H1 (cell line): ENCODE measurements around the gene LIPC. TPM values are rescaled to one million over a fixed set of nuclear protein-coding genes. Genes with fewer than 3 reads are reported as not detected.

Experiments used
- CTCF ChIA-PET: fragments of 300-600 bp; sonication (Branson Sonifier 250); formaldehyde crosslinking; loops from one replicate; lab custom pipeline; 2021; ENCODE audit not compliant: partially characterized antibody; lab: Charles Lee
- POLR2A ChIA-PET: fragments of 300-600 bp; sonication (Branson Sonifier 250); formaldehyde crosslinking; loops from one replicate; lab custom pipeline; 2021; ENCODE audit warnings: inconsistent platforms; ENCODE audit not compliant: partially characterized antibody; lab: Charles Lee
- DNase-seq, 2 experiments: peaks; one replicate each; pipeline versions ENCODE4 v3.0.0 to v3.0.0-alpha.2; 2010 to 2022; ENCODE audit warnings: low spot score in 2 of 2, low read depth in 1 of 2, mixed read lengths in 1 of 2
- FAIRE-seq: peaks from 2 replicates; lab custom pipeline; 2011; peaks lifted over from hg19 to GRCh38; lab: Jason Lieb, UNC
- H2AFZ ChIP-seq: 2 replicates; pipeline ENCODE4 v1.8.1; 2012; ENCODE audit warnings: low read length, inconsistent platforms
- H2AK5ac ChIP-seq: 2 replicates; pipeline ENCODE4 v1.6.1; 2013; ENCODE audit warnings: low read depth, low read length
- H2BK120ac ChIP-seq: replicated peaks from 2 replicates; pipeline ENCODE3; 2013; ENCODE audit warnings: low read depth, low read length, inconsistent platforms
- H2BK12ac ChIP-seq: 2 replicates; pipeline ENCODE4 v1.6.1; 2013; ENCODE audit warnings: low read depth, low read length
- H2BK15ac ChIP-seq: 2 replicates; pipeline ENCODE4 v1.6.1; 2013; ENCODE audit warnings: low read length
- H2BK20ac ChIP-seq: 2 replicates; pipeline ENCODE4 v1.6.1; 2013; ENCODE audit warnings: low read length
- H2BK5ac ChIP-seq: 2 replicates; pipeline ENCODE4 v1.6.1; 2013; ENCODE audit warnings: low read depth, low read length
- H3K14ac ChIP-seq: 2 replicates; pipeline ENCODE4 v1.6.1; 2013; ENCODE audit warnings: inconsistent platforms; ENCODE audit not compliant: insufficient read length
- H3K18ac ChIP-seq: 2 replicates; pipeline ENCODE4 v1.6.1; 2013; ENCODE audit warnings: low read length; ENCODE audit errors: extremely low read depth
- H3K23ac ChIP-seq: 2 replicates; pipeline ENCODE4 v1.6.1; 2013; ENCODE audit warnings: inconsistent platforms; ENCODE audit not compliant: insufficient read length
- H3K23me2 ChIP-seq: 2 replicates; pipeline ENCODE4 v1.6.1; 2013; ENCODE audit warnings: low read depth, low read length
- H3K27ac ChIP-seq: 2 replicates; pipeline ENCODE4 v1.6.1; 2011; ENCODE audit warnings: low read depth, low read length, inconsistent platforms
- H3K27me3 ChIP-seq, 4 experiments: replicated peaks in 1 of 4; 1 replicate in 1 of 4; 2 replicates in 3 of 4; pipeline versions ENCODE4 v1.6.1 to v1.8.1; 2011 to 2013; ENCODE audit warnings: low read length in 3 of 4, mild to moderate bottlenecking in 3 of 4, inconsistent platforms in 2 of 4, mixed read lengths in 2 of 4, moderate library complexity in 1 of 4; ENCODE audit not compliant: control insufficient read depth in 3 of 4, insufficient read depth in 3 of 4; ENCODE audit errors: extremely low read depth in 1 of 4
- H3K36me3 ChIP-seq, 4 experiments: 2 replicates each; pipeline versions ENCODE4 v1.6.1 to v1.8.1; 2011 to 2013; ENCODE audit warnings: mild to moderate bottlenecking in 4 of 4, low read length in 3 of 4, moderate library complexity in 2 of 4, control low read depth in 1 of 4, inconsistent platforms in 1 of 4; ENCODE audit not compliant: insufficient read depth in 4 of 4, control insufficient read depth in 2 of 4
- H3K4ac ChIP-seq: replicated peaks from 2 replicates; pipeline ENCODE3; 2013; ENCODE audit warnings: low read length, low read depth, mixed read lengths, inconsistent platforms; ENCODE audit not compliant: insufficient read length
- H3K4me1 ChIP-seq, 4 experiments: replicated peaks in 1 of 4; 1 replicate in 1 of 4; 2 replicates in 3 of 4; pipeline versions ENCODE4 v1.6.1 to v1.8.1; 2011 to 2013; ENCODE audit warnings: low read length in 3 of 4, inconsistent platforms in 2 of 4, mixed read lengths in 1 of 4; ENCODE audit not compliant: insufficient read depth in 4 of 4, control insufficient read depth in 3 of 4
- H3K4me2 ChIP-seq, 2 experiments: 2 replicates each; pipeline versions ENCODE4 v1.6.1 to v1.8.1; 2011 to 2013; ENCODE audit warnings: low read depth in 2 of 2, low read length in 2 of 2, control low read depth in 1 of 2, inconsistent platforms in 1 of 2, mild to moderate bottlenecking in 1 of 2; ENCODE audit not compliant: insufficient read depth in 1 of 2
- H3K4me3 ChIP-seq, 4 experiments: fragments of 200-600, 300-600 bp in 1 of 4; sonication (generic), shearing (Covaris generic), sonication (Bioruptor Twin) in 1 of 4; 2 replicates each; pipeline versions ENCODE4 v1.5.1 to v1.8.1; 2011 to 2016; ENCODE audit warnings: low read length in 4 of 4, low read depth in 3 of 4, control low read depth in 2 of 4, inconsistent platforms in 2 of 4, mild to moderate bottlenecking in 2 of 4, mixed read lengths in 1 of 4, moderate library complexity in 1 of 4; ENCODE audit not compliant: insufficient read depth in 2 of 4; ENCODE audit errors: extremely low read depth in 1 of 4
- H3K56ac ChIP-seq: replicated peaks from 2 replicates; pipeline ENCODE3; 2013; ENCODE audit warnings: low read depth, mild to moderate bottlenecking, mixed read lengths, low read length, inconsistent platforms; ENCODE audit not compliant: insufficient read length
- H3K79me1 ChIP-seq: 2 replicates; pipeline ENCODE4 v1.6.1; 2013; ENCODE audit warnings: low read depth, low read length, control low read depth
- H3K79me2 ChIP-seq, 2 experiments: 2 replicates each; pipeline versions ENCODE4 v1.6.1 to v1.8.1; 2012 to 2013; ENCODE audit warnings: low read length in 2 of 2, mild to moderate bottlenecking in 2 of 2, inconsistent platforms in 1 of 2; ENCODE audit not compliant: insufficient read depth in 2 of 2, control insufficient read depth in 1 of 2
- H3K9ac ChIP-seq, 4 experiments: replicated peaks in 1 of 4; 1 replicate in 1 of 4; 2 replicates in 3 of 4; pipeline versions ENCODE4 v1.6.1 to v1.8.1; 2011 to 2013; ENCODE audit warnings: low read depth in 3 of 4, low read length in 3 of 4, control low read depth in 2 of 4, mild to moderate bottlenecking in 2 of 4, moderate library complexity in 2 of 4, inconsistent platforms in 1 of 4; ENCODE audit errors: extremely low read depth in 1 of 4
- H3K9me3 ChIP-seq, 2 experiments: 2 replicates each; pipeline versions ENCODE4 v1.6.1 to v1.8.1; 2012 to 2013; ENCODE audit warnings: mild to moderate bottlenecking in 2 of 2, moderate library complexity in 2 of 2, control low read depth in 1 of 2, inconsistent platforms in 1 of 2, low read depth in 1 of 2, low read length in 1 of 2, mixed read lengths in 1 of 2; ENCODE audit not compliant: insufficient read depth in 2 of 2
- H4K20me1 ChIP-seq, 2 experiments: replicated peaks in 1 of 2; 2 replicates each; pipeline versions ENCODE3 to v1.8.1; 2011 to 2013; ENCODE audit warnings: inconsistent platforms in 2 of 2, low read length in 2 of 2, mild to moderate bottlenecking in 1 of 2; ENCODE audit not compliant: insufficient read depth in 2 of 2, control insufficient read depth in 1 of 2
- H4K5ac ChIP-seq: 2 replicates; pipeline ENCODE4 v1.6.1; 2013; ENCODE audit warnings: low read length, low read depth, mixed read lengths, inconsistent platforms; ENCODE audit not compliant: insufficient read length
- H4K8ac ChIP-seq: 2 replicates; pipeline ENCODE4 v1.8.0; 2013; ENCODE audit warnings: mild to moderate bottlenecking, moderate library complexity, low read length, inconsistent platforms; ENCODE audit not compliant: insufficient read depth; ENCODE audit errors: extremely low read depth
- H4K91ac ChIP-seq: replicated peaks from 2 replicates; pipeline ENCODE3; 2013; ENCODE audit warnings: low read length, mixed read lengths, inconsistent platforms; ENCODE audit not compliant: insufficient read length
- KDM1A ChIP-seq: fragments of 200-600, 300-600 bp; sonication (generic); IDR thresholded peaks from 2 replicates; pipeline ENCODE4 v1.7.1; 2016; ENCODE audit warnings: mild to moderate bottlenecking, low read length, borderline replicate concordance
- POLR2A ChIP-seq, 2 experiments: IDR thresholded peaks; 1 replicate in 1 of 2; 2 replicates in 1 of 2; pipeline ENCODE4 v1.6.1; 2011; ENCODE audit warnings: low read depth in 2 of 2, low read length in 2 of 2, mild to moderate bottlenecking in 2 of 2; ENCODE audit errors: control extremely low read depth in 1 of 2
- WGBS, 2 experiments: shearing (Covaris generic) in 1 of 2; methylation state at CpG; one replicate each; pipeline versions ENCODE4 v1.1.6 to v1.1.7; 2013 to 2015; ENCODE audit warnings: low lambda C conversion rate in 2 of 2, mixed read lengths in 2 of 2, inconsistent platforms in 1 of 2, low coverage in 1 of 2, missing lambda C conversion rate in 1 of 2; ENCODE audit not compliant: insufficient replicate concordance in 2 of 2, insufficient coverage in 1 of 2, insufficient read length in 1 of 2; ENCODE audit errors: extremely low coverage in 1 of 2, missing lambda C conversion rate in 1 of 2; 5-methylcytosine and 5-hydroxymethylcytosine counted together
- polyA plus RNA-seq, 7 experiments: library from polyadenylated mRNA; depleted of rRNA in 3 of 7; stranded (reverse) in 5 of 7; unstranded in 2 of 7; fragments of >200 nt in 5 of 7; fragments of 200-250 nt in 2 of 7; gene quantifications; 1 replicate in 5 of 7; 2 replicates in 1 of 7; 4 replicates in 1 of 7; pipeline versions ENCODE4 v1.2.1 to v1.2.3, GENCODE V29; 2011 to 2013; ENCODE audit warnings: missing spikeins in 2 of 7, mixed read lengths in 2 of 7
- total RNA-seq: library from RNA; stranded (reverse); fragmentation: NEBNext Ultra II Directional; extraction: Animal tissue kit (Norgen Biotek cat#: 25700); gene quantifications from 2 replicates; pipeline ENCODE4 v1.2.1, GENCODE V29; 2021

LIPC gene
- total and polyA plus RNA-seq, 2 of the 8 experiments (the other 6 are each of a cell fraction or from before 2014, with no cell fraction given): not detected

- H3K27me3 ChIP-seq: no peaks in the 10 kb centered on the region
- H3K56ac ChIP-seq: no peak overlapping the region
- H3K79me2 ChIP-seq: no peaks in the 10 kb centered on the region
- DNase-seq (no peak), FAIRE-seq (no peak)
- no peaks in the 10 kb centered on the region for H3K23me2 ChIP-seq
- H3K36me3 ChIP-seq: no peaks in the 10 kb centered on the region
- H3K9me3 ChIP-seq: no peaks in the 10 kb centered on the region
- no peak overlapping the region for H4K5ac ChIP-seq
- H3K4me3 ChIP-seq: no peak overlapping the region
- H2BK20ac ChIP-seq: no peak overlapping the region
- H4K20me1 ChIP-seq: no peaks in the 10 kb centered on the region
- H3K4me2 ChIP-seq: no peak overlapping the region
- TF ChIP-seq POLR2A (IDR thresholded peaks at IDR 0.05; ENCODE audit: control extremely low read depth in 1 of 2, low read depth in 2 of 2, low read length in 2 of 2): no peak
- 0 out of 2 replicates have a peak, but pooled peaks have one; percentile 20 for TF ChIP-seq KDM1A
- WGBS, 2 experiments: 98% methylated on average over 5 of the region's 5 CpGs; no CpG with 5 or more reads in 1 of the 2 experiments
- H3K79me1 ChIP-seq: no peaks in the 10 kb centered on the region
- H4K91ac ChIP-seq: no peak overlapping the region
- H3K14ac ChIP-seq: no peak overlapping the region
- no peak overlapping the region for H2BK12ac ChIP-seq
- no peak overlapping the region for H2BK5ac ChIP-seq
- H2AK5ac ChIP-seq: no peak overlapping the region
- H2AFZ ChIP-seq: no peak overlapping the region
- peaks cover 0 to 8% (median 0%) of the 10 kb centered on the region in 4 experiments; a peak in 3 of 7 replicates for H3K4me1 ChIP-seq
- CTCF ChIA-PET: no interaction called here
- H3K27ac ChIP-seq: no peak overlapping the region
- H3K4ac ChIP-seq: no peak overlapping the region
- H4K8ac ChIP-seq: no peak overlapping the region
- no peak overlapping the region for H3K23ac ChIP-seq
- H2BK15ac ChIP-seq: no peak overlapping the region
- POLR2A ChIA-PET: no interaction called here
- H3K18ac ChIP-seq: no peak overlapping the region
- H2BK120ac ChIP-seq: no peak overlapping the region
- H3K9ac ChIP-seq: no peak overlapping the region
These were observed 1.5 kb upstream of the LIPC start for GRCh38 chr15:58430224-58430787.
